Measurements from ENCODE around the gene NSFL1C. TPM values are rescaled to one million over a fixed set of nuclear protein-coding genes. Genes with fewer than 3 reads are reported as not detected.

The NSFL1C gene
- total RNA-seq, 1 donor from 2014 or later, result 80.1 TPM

DNA sequence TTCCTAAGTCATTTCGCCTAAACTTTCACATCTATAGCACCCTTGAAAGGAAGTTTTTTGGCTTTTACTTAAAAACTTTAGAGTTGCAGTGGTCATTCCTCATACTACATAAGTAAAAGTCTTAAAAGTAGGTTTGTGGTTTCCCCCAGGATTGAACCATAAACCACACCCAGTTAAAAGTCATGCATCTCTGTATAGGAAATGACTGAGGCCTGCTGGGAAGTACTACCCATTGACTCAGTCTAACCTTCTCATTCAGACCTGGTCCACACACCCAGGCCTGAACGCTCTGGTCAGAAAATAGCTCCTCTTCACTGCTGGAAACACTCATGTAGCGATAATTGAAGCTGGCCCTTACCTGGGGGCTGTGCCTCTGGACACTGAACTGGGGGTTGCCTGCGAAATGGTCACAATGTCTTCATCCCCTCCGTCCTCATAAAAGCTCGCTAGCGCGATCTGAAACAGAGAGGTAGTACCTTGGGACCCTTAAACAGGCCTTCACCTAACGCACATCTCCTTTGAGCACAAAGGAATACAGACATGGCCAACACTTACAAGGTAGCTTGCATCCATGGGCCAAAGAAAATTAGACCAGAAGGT, 2.6 kb downstream of the NSFL1C start:
- Mint-ChIP-seq H3K36me3 (ENCODE audit: unreplicated experiment) (peaks cover 14% of the 10 kb centered on the region), H3K4me1 (ENCODE audit: unreplicated experiment) (peaks cover 25% of the 10 kb centered on the region), H3K27ac (ENCODE audit: unreplicated experiment) (no peak overlapping the region), H3K27me3 (ENCODE audit: unreplicated experiment) (no peaks in the 10 kb centered on the region), H3K4me3 (ENCODE audit: unreplicated experiment) (no peak overlapping the region), H3K9me3 (ENCODE audit: unreplicated experiment) (no peaks in the 10 kb centered on the region)
- TF ChIP-seq, protein P1, sequence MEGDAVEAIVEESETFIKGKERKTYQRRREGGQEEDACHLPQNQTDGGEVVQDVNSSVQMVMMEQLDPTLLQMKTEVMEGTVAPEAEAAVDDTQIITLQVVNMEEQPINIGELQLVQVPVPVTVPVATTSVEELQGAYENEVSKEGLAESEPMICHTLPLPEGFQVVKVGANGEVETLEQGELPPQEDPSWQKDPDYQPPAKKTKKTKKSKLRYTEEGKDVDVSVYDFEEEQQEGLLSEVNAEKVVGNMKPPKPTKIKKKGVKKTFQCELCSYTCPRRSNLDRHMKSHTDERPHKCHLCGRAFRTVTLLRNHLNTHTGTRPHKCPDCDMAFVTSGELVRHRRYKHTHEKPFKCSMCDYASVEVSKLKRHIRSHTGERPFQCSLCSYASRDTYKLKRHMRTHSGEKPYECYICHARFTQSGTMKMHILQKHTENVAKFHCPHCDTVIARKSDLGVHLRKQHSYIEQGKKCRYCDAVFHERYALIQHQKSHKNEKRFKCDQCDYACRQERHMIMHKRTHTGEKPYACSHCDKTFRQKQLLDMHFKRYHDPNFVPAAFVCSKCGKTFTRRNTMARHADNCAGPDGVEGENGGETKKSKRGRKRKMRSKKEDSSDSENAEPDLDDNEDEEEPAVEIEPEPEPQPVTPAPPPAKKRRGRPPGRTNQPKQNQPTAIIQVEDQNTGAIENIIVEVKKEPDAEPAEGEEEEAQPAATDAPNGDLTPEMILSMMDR (IDR thresholded peaks at IDR 0.05), result no peak
- DNase-seq (ENCODE audit: extremely low spot score, unreplicated experiment), result peak; percentile 71

DNA sequence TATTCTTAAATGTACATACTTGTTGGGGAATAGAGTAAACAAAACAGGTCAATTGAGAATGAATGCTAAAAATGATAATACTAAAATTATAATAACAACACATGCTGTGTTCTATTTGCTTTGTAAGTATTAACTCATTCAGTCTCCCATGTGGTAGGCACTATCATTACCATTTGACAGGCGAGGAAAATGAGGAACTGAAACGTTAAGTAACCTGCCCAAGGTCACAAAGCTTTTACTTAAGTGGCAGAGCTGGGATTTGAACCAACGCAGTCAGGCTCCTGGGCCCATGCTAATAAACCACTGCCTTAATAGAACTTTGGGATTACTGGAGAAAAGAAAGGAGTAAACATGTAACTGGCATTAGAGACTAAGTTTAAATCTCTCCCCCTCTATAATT, 3.8 kb downstream of the NSFL1C start:
- TF ChIP-seq, protein P1 (IDR thresholded peaks at IDR 0.05), result no peak
- no peak for DNase-seq (ENCODE audit: extremely low spot score, unreplicated experiment)
- Mint-ChIP-seq H3K27ac (ENCODE audit: unreplicated experiment) (no peak overlapping the region), H3K4me3 (ENCODE audit: unreplicated experiment) (no peak overlapping the region), H3K9me3 (ENCODE audit: unreplicated experiment) (no peaks in the 10 kb centered on the region), H3K4me1 (ENCODE audit: unreplicated experiment) (peaks cover 25% of the 10 kb centered on the region), H3K27me3 (ENCODE audit: unreplicated experiment) (no peaks in the 10 kb centered on the region), H3K36me3 (ENCODE audit: unreplicated experiment) (peaks cover 14% of the 10 kb centered on the region)

DNA sequence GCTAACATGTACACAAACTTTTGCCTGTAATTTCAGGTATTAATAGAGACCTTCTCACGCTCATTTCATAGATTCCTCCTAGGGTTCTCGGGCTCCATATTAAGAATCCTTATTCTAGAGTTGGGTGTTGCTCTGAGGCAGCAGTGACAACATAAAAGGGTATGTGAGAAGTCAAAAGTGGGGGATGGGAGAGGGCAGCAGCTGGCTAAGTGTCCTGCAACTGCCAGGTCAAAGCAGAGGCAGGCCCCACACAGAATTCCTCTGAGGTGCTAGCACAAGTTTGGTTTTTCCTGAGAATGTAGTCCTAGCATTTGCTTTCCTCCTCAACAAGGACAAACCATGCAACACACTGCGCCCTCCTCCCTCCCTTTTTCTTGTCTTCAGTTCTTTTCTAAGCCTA, 4.6 kb downstream of the NSFL1C start:
- DNase-seq (ENCODE audit: extremely low spot score, unreplicated experiment), result peak; percentile 32
- Mint-ChIP-seq H3K9me3 (ENCODE audit: unreplicated experiment) (no peaks in the 10 kb centered on the region), H3K36me3 (ENCODE audit: unreplicated experiment) (peaks cover 16% of the 10 kb centered on the region), H3K27ac (ENCODE audit: unreplicated experiment) (no peak overlapping the region), H3K27me3 (ENCODE audit: unreplicated experiment) (no peaks in the 10 kb centered on the region), H3K4me3 (ENCODE audit: unreplicated experiment) (no peak overlapping the region), H3K4me1 (ENCODE audit: unreplicated experiment) (peaks cover 20% of the 10 kb centered on the region)
- TF ChIP-seq, protein P1 (IDR thresholded peaks at IDR 0.05), result no peak

DNA sequence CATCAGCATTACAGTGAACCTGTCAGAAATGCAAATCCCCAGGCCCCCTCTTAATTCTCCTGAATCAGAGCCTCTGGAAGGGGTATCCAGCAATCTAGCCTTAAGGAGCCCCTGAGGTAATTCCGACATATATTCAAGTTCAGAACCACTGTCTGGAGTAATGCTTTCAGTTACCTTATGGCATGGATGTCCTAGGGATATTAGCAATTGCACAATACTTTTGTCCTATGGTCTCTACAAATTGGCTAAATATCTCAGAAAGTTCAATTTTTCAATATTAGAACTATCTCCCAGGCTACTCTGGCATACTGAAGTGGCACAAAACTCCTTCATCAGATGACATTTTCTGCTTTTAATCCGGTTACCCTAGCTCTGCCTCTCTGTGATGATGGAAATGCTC, 6.4 kb downstream of the NSFL1C start:
- H3K36me3 Mint-ChIP-seq (ENCODE audit: unreplicated experiment), result peaks cover 16% of the 10 kb centered on the region
- H3K9me3 Mint-ChIP-seq (ENCODE audit: unreplicated experiment), result no peaks in the 10 kb centered on the region
- H3K4me1 Mint-ChIP-seq (ENCODE audit: unreplicated experiment), result peaks cover 18% of the 10 kb centered on the region

DNA sequence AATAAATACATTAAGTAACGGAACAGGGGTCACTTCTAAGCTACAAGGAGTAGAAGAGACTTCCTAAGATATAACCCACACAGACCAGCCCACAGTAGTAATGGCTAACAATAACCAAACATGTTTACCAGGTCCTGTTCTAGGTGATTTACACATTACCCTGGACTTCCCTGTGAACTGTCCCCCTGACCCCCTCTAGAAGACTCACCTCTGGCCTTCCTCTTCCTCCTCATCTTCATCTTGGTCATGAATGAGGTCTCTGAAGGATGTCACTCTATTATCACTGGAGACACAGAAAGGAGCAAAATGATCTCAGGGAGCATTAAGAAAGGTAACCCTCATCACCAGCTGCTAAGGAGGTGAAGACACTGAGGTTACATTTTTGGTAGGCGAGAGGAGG, 8.7 kb downstream of the NSFL1C start:
- TF ChIP-seq, protein P1 (IDR thresholded peaks at IDR 0.05), result no peak
- Mint-ChIP-seq H3K4me3 (ENCODE audit: unreplicated experiment) (no peak overlapping the region), H3K4me1 (ENCODE audit: unreplicated experiment) (peaks cover 6% of the 10 kb centered on the region), H3K27ac (ENCODE audit: unreplicated experiment) (no peak overlapping the region), H3K27me3 (ENCODE audit: unreplicated experiment) (no peaks in the 10 kb centered on the region), H3K36me3 (ENCODE audit: unreplicated experiment) (peaks cover 27% of the 10 kb centered on the region), H3K9me3 (ENCODE audit: unreplicated experiment) (no peaks in the 10 kb centered on the region)
- DNase-seq (ENCODE audit: extremely low spot score, unreplicated experiment), result no peak

More for the DNA sequence above, 6.4 kb downstream of the NSFL1C start:
- Mint-ChIP-seq H3K27ac (ENCODE audit: unreplicated experiment) (no peak overlapping the region), H3K4me3 (ENCODE audit: unreplicated experiment) (no peak overlapping the region), H3K27me3 (ENCODE audit: unreplicated experiment) (no peaks in the 10 kb centered on the region)
- no peak for DNase-seq (ENCODE audit: extremely low spot score, unreplicated experiment)
- TF ChIP-seq, protein P1 (IDR thresholded peaks at IDR 0.05), result no peak
